ENCODE data around the gene ATP1A3.

DNA sequence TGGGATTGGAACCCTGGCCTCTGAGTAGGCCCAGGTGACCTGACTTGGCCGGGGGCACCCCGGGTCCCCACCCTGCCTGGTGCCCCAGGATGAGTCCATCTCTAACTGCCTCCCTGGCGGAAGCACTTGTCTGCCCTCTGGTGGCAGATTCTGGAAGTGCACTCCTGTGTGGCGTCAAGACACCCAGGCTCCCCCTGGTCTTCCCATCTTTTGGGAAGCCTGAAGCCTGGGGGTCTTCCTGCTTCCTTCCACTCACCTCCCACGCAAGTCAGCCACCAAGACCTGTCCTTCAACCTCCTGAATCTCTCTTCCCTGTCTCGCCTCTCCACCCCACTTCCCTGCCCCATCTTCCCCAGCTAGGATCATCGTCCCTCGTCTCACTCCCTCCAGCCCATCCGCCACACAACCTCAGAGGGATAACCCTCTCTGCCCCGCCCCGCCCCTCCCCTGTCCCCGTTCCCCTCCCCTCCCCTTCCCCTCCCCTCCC is 42.3 kb downstream of the ATP1A3 start:
- TF ChIP-seq CTCF (IDR thresholded peaks at IDR 0.05) (peak; percentile 92 to 99 (median 95)), POLR2A (IDR thresholded peaks at IDR 0.05) (no peak)
